ENCODE measurements around the gene PLEKHM3. TPM values are rescaled to one million over a fixed set of nuclear protein-coding genes. Genes with fewer than 3 reads are reported as not detected.

The PLEKHM3 gene
- polyA plus RNA-seq, 2 of the 4 experiments (the other 2 are of a cell fraction), result 2.9 to 6.5 TPM

- CTCF ChIA-PET, result interaction anchor here (1.5 to 2.3 kb wide), 4 partner anchors 28 to 221 kb away, joined by 3 to 11 read pairs (median 8); no protein-coding TSS in a partner anchor
- Histone ChIP-seq H3K27ac (no peak overlapping the region), H3K4me3 (no peak overlapping the region), H3K9me3 (peaks cover 8% of the 10 kb centered on the region; the same call in 1 of the 3 replicates), H3K4me1 (peaks cover 16% of the 10 kb centered on the region), H3K4me2 (no peak overlapping the region)
- ATAC-seq (no peak), FAIRE-seq (no peak), DNase-seq (ENCODE audit: low read depth in 1 of 2, low spot score in 1 of 2) (no peak)
- WGBS (ENCODE audit: missing lambda C conversion rate), result 79% methylated on average over 3 of the region's 3 CpGs
- no peak for TF ChIP-seq MAFK (IDR thresholded peaks at IDR 0.05; ENCODE audit: partially characterized antibody)
- no peak for TF ChIP-seq ZFP36 (IDR thresholded peaks at IDR 0.05; ENCODE audit: borderline replicate concordance, partially characterized antibody)
- TF ChIP-seq POLR2A (IDR thresholded peaks at IDR 0.05; ENCODE audit: low read length), result no peak
- TF ChIP-seq RARB (CRISPR knock-in tag; IDR thresholded peaks at IDR 0.05), result no peak
- no peak for TF ChIP-seq TP53 (CRISPR knock-in tag; IDR thresholded peaks at IDR 0.05)
- no peak for TF ChIP-seq RAD21 (conservative IDR thresholded peaks at IDR 0.05 in 1 of 2, IDR thresholded peaks at IDR 0.05 in 1 of 2)
- no peak for TF ChIP-seq FOSB (CRISPR knock-in tag; IDR thresholded peaks at IDR 0.05)
- TF ChIP-seq, protein P1, sequence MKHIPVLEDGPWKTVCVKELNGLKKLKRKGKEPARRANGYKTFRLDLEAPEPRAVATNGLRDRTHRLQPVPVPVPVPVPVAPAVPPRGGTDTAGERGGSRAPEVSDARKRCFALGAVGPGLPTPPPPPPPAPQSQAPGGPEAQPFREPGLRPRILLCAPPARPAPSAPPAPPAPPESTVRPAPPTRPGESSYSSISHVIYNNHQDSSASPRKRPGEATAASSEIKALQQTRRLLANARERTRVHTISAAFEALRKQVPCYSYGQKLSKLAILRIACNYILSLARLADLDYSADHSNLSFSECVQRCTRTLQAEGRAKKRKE (CRISPR knock-in tag; IDR thresholded peaks at IDR 0.05; ENCODE audit: low read depth), result no peak
- no peak for TF ChIP-seq CHD2 (IDR thresholded peaks at IDR 0.05; ENCODE audit: low read length, partially characterized antibody)
- no peak for TF ChIP-seq FOXS1 (CRISPR knock-in tag; IDR thresholded peaks at IDR 0.05)
- no peak for TF ChIP-seq GATA3 (IDR thresholded peaks at IDR 0.05; ENCODE audit: borderline replicate concordance)
- TF ChIP-seq, protein P2, sequence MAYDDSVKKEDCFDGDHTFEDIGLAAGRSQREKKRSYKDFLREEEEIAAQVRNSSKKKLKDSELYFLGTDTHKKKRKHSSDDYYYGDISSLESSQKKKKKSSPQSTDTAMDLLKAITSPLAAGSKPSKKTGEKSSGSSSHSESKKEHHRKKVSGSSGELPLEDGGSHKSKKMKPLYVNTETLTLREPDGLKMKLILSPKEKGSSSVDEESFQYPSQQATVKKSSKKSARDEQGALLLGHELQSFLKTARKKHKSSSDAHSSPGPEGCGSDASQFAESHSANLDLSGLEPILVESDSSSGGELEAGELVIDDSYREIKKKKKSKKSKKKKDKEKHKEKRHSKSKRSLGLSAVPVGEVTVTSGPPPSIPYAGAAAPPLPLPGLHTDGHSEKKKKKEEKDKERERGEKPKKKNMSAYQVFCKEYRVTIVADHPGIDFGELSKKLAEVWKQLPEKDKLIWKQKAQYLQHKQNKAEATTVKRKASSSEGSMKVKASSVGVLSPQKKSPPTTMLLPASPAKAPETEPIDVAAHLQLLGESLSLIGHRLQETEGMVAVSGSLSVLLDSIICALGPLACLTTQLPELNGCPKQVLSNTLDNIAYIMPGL (CRISPR knock-in tag; IDR thresholded peaks at IDR 0.05; ENCODE audit: borderline replicate concordance), result no peak
- TF ChIP-seq EHMT2 (IDR thresholded peaks at IDR 0.05; ENCODE audit: low read depth), result no peak
- TF ChIP-seq JUNB (IDR thresholded peaks at IDR 0.05), result no peak
- TF ChIP-seq, protein P3, sequence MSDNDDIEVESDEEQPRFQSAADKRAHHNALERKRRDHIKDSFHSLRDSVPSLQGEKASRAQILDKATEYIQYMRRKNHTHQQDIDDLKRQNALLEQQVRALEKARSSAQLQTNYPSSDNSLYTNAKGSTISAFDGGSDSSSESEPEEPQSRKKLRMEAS (IDR thresholded peaks at IDR 0.05), result no peak
- TF ChIP-seq, protein P4, sequence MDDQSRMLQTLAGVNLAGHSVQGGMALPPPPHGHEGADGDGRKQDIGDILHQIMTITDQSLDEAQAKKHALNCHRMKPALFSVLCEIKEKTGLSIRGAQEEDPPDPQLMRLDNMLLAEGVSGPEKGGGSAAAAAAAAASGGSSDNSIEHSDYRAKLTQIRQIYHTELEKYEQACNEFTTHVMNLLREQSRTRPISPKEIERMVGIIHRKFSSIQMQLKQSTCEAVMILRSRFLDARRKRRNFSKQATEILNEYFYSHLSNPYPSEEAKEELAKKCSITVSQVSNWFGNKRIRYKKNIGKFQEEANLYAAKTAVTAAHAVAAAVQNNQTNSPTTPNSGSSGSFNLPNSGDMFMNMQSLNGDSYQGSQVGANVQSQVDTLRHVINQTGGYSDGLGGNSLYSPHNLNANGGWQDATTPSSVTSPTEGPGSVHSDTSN (IDR thresholded peaks at IDR 0.05), result no peak
- no peak for TF ChIP-seq USF2 (IDR thresholded peaks at IDR 0.05)
- TF ChIP-seq MYC (IDR thresholded peaks at IDR 0.05; ENCODE audit: borderline replicate concordance, low read length), result no peak
- TF ChIP-seq RCOR1 (IDR thresholded peaks at IDR 0.05; ENCODE audit: low read depth, low read length), result no peak
- no peak for TF ChIP-seq NR3C1 (IDR thresholded peaks at IDR 0.05)
- POLR2A ChIA-PET, result no interaction called here
Observed at GRCh38 chr2:207967121-207967520, 58.2 kb downstream of the PLEKHM3 start.

DNA sequence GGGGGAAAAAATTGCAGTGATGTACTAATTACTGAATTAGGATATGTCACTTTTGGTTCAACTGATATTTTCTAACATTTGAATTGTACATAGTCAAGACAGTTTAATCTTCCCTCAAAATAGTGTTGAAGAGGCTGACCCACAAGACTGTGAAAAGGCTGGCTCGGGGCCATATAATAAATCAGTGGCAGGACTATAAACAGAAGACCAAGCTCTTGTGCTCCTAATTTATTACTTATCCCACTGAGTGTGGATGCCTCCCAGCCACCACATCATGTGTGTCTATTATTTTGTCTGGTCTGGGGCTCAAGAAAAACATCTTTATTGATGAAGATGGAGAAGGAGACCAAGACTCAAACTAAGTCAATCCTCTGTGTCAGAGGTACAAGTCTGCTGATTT lies 64.4 kb downstream of the PLEKHM3 start:
- ChIA-PET CTCF (no interaction called here), POLR2A (no interaction called here)
- H3K4me2 ChIP-seq, result no peak overlapping the region
- no peaks in the 10 kb centered on the region for H3K4me1 ChIP-seq
- peaks cover 12% of the 10 kb centered on the region; the same call in 1 of the 3 replicates for H3K9me3 ChIP-seq
- ATAC-seq (no peak), DNase-seq (ENCODE audit: low read depth in 1 of 2, low spot score in 1 of 2) (no peak), FAIRE-seq (no peak)
- WGBS (ENCODE audit: missing lambda C conversion rate), result 67% methylated on average over 1 of the region's 1 CpG
- no peak for TF ChIP-seq ESRRA (IDR thresholded peaks at IDR 0.05; ENCODE audit: borderline replicate concordance, low read length)
- no peak for TF ChIP-seq CBX2 (IDR thresholded peaks at IDR 0.05; ENCODE audit: borderline replicate concordance, low read depth)
- TF ChIP-seq MAFK (IDR thresholded peaks at IDR 0.05; ENCODE audit: partially characterized antibody), result no peak
- H3K27ac ChIP-seq, result no peak overlapping the region
- H3K4me3 ChIP-seq, result no peak overlapping the region

Data from A549 (cell line).